Activated CD4-positive, alpha-beta memory T cell treated with anti-CD3 and anti-CD28 coated beads, Interleukin-2, amount 10 ng/mL, durations not matched to agents 7 days and 5 days (primary cell): ENCODE results near the gene WEE2. TPM values are rescaled to one million over a fixed set of nuclear protein-coding genes. Genes with fewer than 3 reads are reported as not detected.

ENCODE experiments used
- CTCF ChIA-PET: fragments of 350-600 bp; sonication (Branson Sonifier 250); formaldehyde crosslinking; loops from one replicate; lab custom pipeline; 2021; ENCODE audit warnings: antibody characterized with exemption, inconsistent platforms; lab: Charles Lee
- POLR2A ChIA-PET: fragments of 350-600 bp; sonication (Branson Sonifier 250); formaldehyde crosslinking; loops from one replicate; lab custom pipeline; 2021; ENCODE audit warnings: antibody characterized with exemption; lab: Charles Lee
- DNase-seq: peaks from one replicate; pipeline ENCODE4 v3.0.0-alpha.2; 2020
- H3K27ac Mint-ChIP-seq: one replicate; pipeline ENCODE4 v1.8.0; 2021; ENCODE audit warnings: mild to moderate bottlenecking, mixed read lengths
- H3K27me3 Mint-ChIP-seq: one replicate; pipeline ENCODE4 v1.8.0; 2021; ENCODE audit warnings: mixed read lengths
- H3K36me3 Mint-ChIP-seq: one replicate; pipeline ENCODE4 v1.8.0; 2021; ENCODE audit warnings: low read depth, mixed read lengths
- H3K4me1 Mint-ChIP-seq: one replicate; pipeline ENCODE4 v1.8.0; 2021; ENCODE audit warnings: mixed read lengths
- H3K4me3 Mint-ChIP-seq: one replicate; pipeline ENCODE4 v1.8.0; 2021; ENCODE audit warnings: mild to moderate bottlenecking, mixed read lengths
- H3K9me3 Mint-ChIP-seq: one replicate; pipeline ENCODE4 v1.8.0; 2021; ENCODE audit warnings: mixed read lengths
- total RNA-seq, 2 experiments: library from RNA; stranded (reverse); gene quantifications; one replicate each; pipeline ENCODE4 v1.2.3, GENCODE V29; 2021

The WEE2 gene
- total RNA-seq, 2 experiments from 2014 or later, result not detected

- Mint-ChIP-seq H3K4me3 (no peak overlapping the region), H3K36me3 (peaks cover 4% of the 10 kb centered on the region), H3K4me1 (peaks cover 18% of the 10 kb centered on the region), H3K27me3 (peaks cover 30% of the 10 kb centered on the region), H3K9me3 (no peaks in the 10 kb centered on the region), H3K27ac (no peak overlapping the region)
- POLR2A ChIA-PET, result no interaction called here
- no peak for DNase-seq
- CTCF ChIA-PET, result interaction anchor here (4.2 kb wide), 1 partner anchor 33 kb away, joined by 26 read pairs; the partner anchor contains the start of gene SSBP1
Measured at GRCh38 chr7:141704741-141705140, 3.4 kb upstream of the WEE2 start.

- H3K27me3 Mint-ChIP-seq, result peaks cover 19% of the 10 kb centered on the region
- H3K9me3 Mint-ChIP-seq, result peaks cover 5% of the 10 kb centered on the region
- no peak for DNase-seq
- no peak overlapping the region for H3K27ac Mint-ChIP-seq
- ChIA-PET CTCF (no interaction called here), POLR2A (no interaction called here)
- peaks cover 5% of the 10 kb centered on the region for H3K36me3 Mint-ChIP-seq
- peaks cover 12% of the 10 kb centered on the region for H3K4me1 Mint-ChIP-seq
- H3K4me3 Mint-ChIP-seq, result no peak overlapping the region
Measured at GRCh38 chr7:141706239-141707064, 1.7 kb upstream of the WEE2 start.

- Mint-ChIP-seq H3K4me1 (peaks cover 19% of the 10 kb centered on the region), H3K9me3 (peaks cover 5% of the 10 kb centered on the region), H3K4me3 (no peak overlapping the region), H3K27me3 (peaks cover 5% of the 10 kb centered on the region), H3K27ac (no peak overlapping the region), H3K36me3 (peaks cover 5% of the 10 kb centered on the region)
- no peak for DNase-seq
- POLR2A ChIA-PET, result interaction anchor here (1.3 to 1.6 kb wide), 2 partner anchors 8 to 13 kb away, joined by 4 to 5 read pairs; partner anchors contain the start of gene DENND11
- CTCF ChIA-PET, result interaction anchor here (2.0 kb wide), 1 partner anchor 29 kb away, joined by 8 read pairs; the partner anchor contains the start of gene SSBP1
Measured at GRCh38 chr7:141709318-141709717, 1.2 kb downstream of the WEE2 start.

- ChIA-PET POLR2A (interaction anchor here (1.3 to 1.6 kb wide), 2 partner anchors 8 to 14 kb away, joined by 4 to 5 read pairs; partner anchors contain the start of gene DENND11), CTCF (interaction anchor here (2.0 kb wide), 1 partner anchor 29 kb away, joined by 8 read pairs; the partner anchor contains the start of gene SSBP1)
- Mint-ChIP-seq H3K27me3 (peaks cover 5% of the 10 kb centered on the region), H3K9me3 (peaks cover 5% of the 10 kb centered on the region), H3K4me3 (no peak overlapping the region), H3K36me3 (peaks cover 5% of the 10 kb centered on the region), H3K4me1 (peaks cover 19% of the 10 kb centered on the region), H3K27ac (no peak overlapping the region)
- DNase-seq, result no peak
Measured at GRCh38 chr7:141709749-141710148, 1.6 kb downstream of the WEE2 start.

- ChIA-PET CTCF (interaction anchor here (1.0 to 2.0 kb wide), 2 partner anchors 10 to 28 kb away, joined by 3 to 8 read pairs; partner anchors contain the start of gene SSBP1), POLR2A (interaction anchor here (1.6 kb wide), 1 partner anchor 9 kb away, joined by 5 read pairs; the partner anchor contains the start of gene DENND11)
- H3K27ac Mint-ChIP-seq, result no peak overlapping the region
- peaks cover 5% of the 10 kb centered on the region for H3K9me3 Mint-ChIP-seq
- peaks cover 4% of the 10 kb centered on the region for H3K27me3 Mint-ChIP-seq
- H3K4me1 Mint-ChIP-seq, result peaks cover 19% of the 10 kb centered on the region
- no peak overlapping the region for H3K4me3 Mint-ChIP-seq
- peaks cover 5% of the 10 kb centered on the region for H3K36me3 Mint-ChIP-seq
- no peak for DNase-seq
Measured at GRCh38 chr7:141710301-141710700, 2.1 kb downstream of the WEE2 start.

- POLR2A ChIA-PET, result interaction anchor here (1.6 kb wide), 1 partner anchor 26 kb away, joined by 7 read pairs; the partner anchor contains the start of gene SSBP1
Measured at GRCh38 chr7:141712603-141713255, 4.6 kb downstream of the WEE2 start.

GRCh38 chr7:141713890-141714289 lies 5.7 kb downstream of the WEE2 start:
- H3K9me3 Mint-ChIP-seq, result peaks cover 5% of the 10 kb centered on the region
- H3K27me3 Mint-ChIP-seq, result peaks cover 2% of the 10 kb centered on the region
- no peak overlapping the region for H3K27ac Mint-ChIP-seq
- H3K36me3 Mint-ChIP-seq, result peaks cover 5% of the 10 kb centered on the region
- peaks cover 19% of the 10 kb centered on the region for H3K4me1 Mint-ChIP-seq
- no peak for DNase-seq
- CTCF ChIA-PET, result interaction anchor here (2.9 kb wide), 1 partner anchor 24 kb away, joined by 9 read pairs; the partner anchor contains the start of gene SSBP1
- POLR2A ChIA-PET, result interaction anchor here (1.6 kb wide), 1 partner anchor 25 kb away, joined by 7 read pairs; the partner anchor contains the start of gene SSBP1
- no peak overlapping the region for H3K4me3 Mint-ChIP-seq

More at GRCh38 chr7:141712603-141713255, 4.6 kb downstream of the WEE2 start:
- DNase-seq, result no peak
- peaks cover 2% of the 10 kb centered on the region for H3K27me3 Mint-ChIP-seq
- peaks cover 19% of the 10 kb centered on the region for H3K4me1 Mint-ChIP-seq
- no peak overlapping the region for H3K4me3 Mint-ChIP-seq
- H3K9me3 Mint-ChIP-seq, result peaks cover 5% of the 10 kb centered on the region
- CTCF ChIA-PET, result interaction anchor here (1.4 to 2.9 kb wide), 2 partner anchors 10 to 25 kb away, joined by 3 to 9 read pairs; partner anchors contain the start of gene SSBP1
- no peak overlapping the region for H3K27ac Mint-ChIP-seq
- H3K36me3 Mint-ChIP-seq, result peaks cover 5% of the 10 kb centered on the region

GRCh38 chr7:141714571-141714970 lies 6.4 kb downstream of the WEE2 start:
- Mint-ChIP-seq H3K4me1 (peaks cover 19% of the 10 kb centered on the region), H3K36me3 (peaks cover 5% of the 10 kb centered on the region), H3K27ac (no peak overlapping the region), H3K9me3 (peaks cover 5% of the 10 kb centered on the region), H3K4me3 (no peak overlapping the region), H3K27me3 (peaks cover 2% of the 10 kb centered on the region)
- ChIA-PET POLR2A (interaction anchor here (1.2 to 1.6 kb wide), 2 partner anchors 23 to 24 kb away, joined by 3 to 7 read pairs; partner anchors contain the start of gene SSBP1), CTCF (interaction anchor here (2.9 kb wide), 1 partner anchor 23 kb away, joined by 9 read pairs; the partner anchor contains the start of gene SSBP1)
- DNase-seq, result no peak

GRCh38 chr7:141715018-141715417 lies 6.9 kb downstream of the WEE2 start:
- H3K36me3 Mint-ChIP-seq, result peaks cover 5% of the 10 kb centered on the region
- POLR2A ChIA-PET, result interaction anchor here (1.2 kb wide), 1 partner anchor 23 kb away, joined by 3 read pairs; the partner anchor contains the start of gene SSBP1

GRCh38 chr7:141715794-141716689 lies 7.9 kb downstream of the WEE2 start:
- Mint-ChIP-seq H3K9me3 (peaks cover 2% of the 10 kb centered on the region), H3K4me1 (peaks cover 13% of the 10 kb centered on the region), H3K4me3 (no peak overlapping the region), H3K27ac (no peak overlapping the region), H3K36me3 (peaks cover 1% of the 10 kb centered on the region), H3K27me3 (peaks cover 2% of the 10 kb centered on the region)
- ChIA-PET POLR2A (interaction anchor here (0.9 to 1.2 kb wide), 1 partner anchor 22 kb away, joined by 3 to 4 read pairs; the partner anchor contains the start of gene SSBP1), CTCF (interaction anchor here (1.0 to 1.5 kb wide), 2 partner anchors 21 to 62 kb away, joined by 4 to 6 read pairs; no protein-coding TSS in a partner anchor)
- no peak for DNase-seq

More at GRCh38 chr7:141715018-141715417, 6.9 kb downstream of the WEE2 start:
- H3K4me3 Mint-ChIP-seq, result no peak overlapping the region
- peaks cover 2% of the 10 kb centered on the region for H3K27me3 Mint-ChIP-seq
- H3K27ac Mint-ChIP-seq, result no peak overlapping the region
- CTCF ChIA-PET, result interaction anchor here (2.9 kb wide), 1 partner anchor 23 kb away, joined by 9 read pairs; the partner anchor contains the start of gene SSBP1
- no peak for DNase-seq
- H3K9me3 Mint-ChIP-seq, result peaks cover 5% of the 10 kb centered on the region
- peaks cover 19% of the 10 kb centered on the region for H3K4me1 Mint-ChIP-seq

- H3K4me3 Mint-ChIP-seq, result no peak overlapping the region
- no peak overlapping the region for H3K27ac Mint-ChIP-seq
- no peaks in the 10 kb centered on the region for H3K36me3 Mint-ChIP-seq
- no peaks in the 10 kb centered on the region for H3K9me3 Mint-ChIP-seq
- ChIA-PET POLR2A (no interaction called here), CTCF (interaction anchor here (1.5 kb wide), 1 partner anchor 20 kb away, joined by 6 read pairs; no protein-coding TSS in a partner anchor)
- DNase-seq, result no peak
- H3K27me3 Mint-ChIP-seq, result peaks cover 2% of the 10 kb centered on the region
- peaks cover 2% of the 10 kb centered on the region for H3K4me1 Mint-ChIP-seq
Measured at GRCh38 chr7:141717450-141717849, 9.3 kb downstream of the WEE2 start.
